ENCODE data around the gene IRX4.

DNA sequence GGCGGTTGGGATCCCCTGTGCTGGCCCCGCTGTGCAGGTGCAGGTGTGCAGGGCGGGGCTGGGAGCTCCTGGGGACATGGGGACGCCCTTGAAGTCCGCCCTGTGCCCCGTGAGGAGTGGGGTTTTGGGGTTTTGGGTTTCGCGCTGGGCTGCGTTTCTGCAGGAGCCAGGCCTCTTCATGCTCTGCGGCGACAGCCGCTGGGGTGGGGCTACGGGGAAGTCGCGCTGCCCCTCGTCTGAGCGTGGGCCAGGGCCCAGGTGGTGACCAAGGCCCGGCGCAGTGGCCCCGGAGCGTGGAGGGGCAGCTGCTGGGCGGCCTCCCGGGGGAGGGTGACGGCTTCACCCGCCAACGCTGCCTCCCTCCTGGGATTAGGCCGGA is 47.8 kb upstream of the IRX4 start:
- no peak for TF ChIP-seq CTCF (IDR thresholded peaks at IDR 0.05; ENCODE audit: extremely low read depth in 1 of 2, insufficient read depth in 1 of 2, low read depth in 1 of 2, low read length in 2 of 2)
- TF ChIP-seq POLR2A (IDR thresholded peaks at IDR 0.05; ENCODE audit: low read depth, low read length), result no peak
- no peak for TF ChIP-seq POLR2AphosphoS5 (IDR thresholded peaks at IDR 0.05; ENCODE audit: insufficient read depth, low read depth, low read length)
